22Rv1 (cell line): Measurements from ENCODE around the gene FGFBP1.

Experiments used
- H3K27ac ChIP-seq: fragments of 450-650 bp; 2 replicates; pipeline ENCODE4 v1.5.1; 2017
- CTCF ChIP-seq: fragments of 450-650 bp; IDR thresholded peaks from 2 replicates; pipeline ENCODE4 v1.5.1; 2017; ENCODE audit warnings: mild to moderate bottlenecking
- ZFX ChIP-seq: fragments of 450-650 bp; IDR thresholded peaks from 2 replicates; pipeline ENCODE4 v1.6.1; 2017; ENCODE audit warnings: antibody characterized with exemption, borderline replicate concordance

The FGFBP1 gene

GRCh38 chr4:15971068-15971801 lies 32.7 kb upstream of the FGFBP1 start:
- TF ChIP-seq CTCF, result no peak
- TF ChIP-seq ZFX, result no peak
- H3K27ac ChIP-seq, result no peak overlapping the region

- H3K27ac ChIP-seq, result no peak overlapping the region
- TF ChIP-seq ZFX (no peak), CTCF (no peak)
Observed at GRCh38 chr4:15968551-15969300, 30.2 kb upstream of the FGFBP1 start.

GRCh38 chr4:15965325-15965724 lies 26.8 kb upstream of the FGFBP1 start:
- no peak for TF ChIP-seq CTCF
- no peak for TF ChIP-seq ZFX
- H3K27ac ChIP-seq, result no peak overlapping the region

GRCh38 chr4:15964159-15964558 lies 25.6 kb upstream of the FGFBP1 start:
- no peak overlapping the region for H3K27ac ChIP-seq
- no peak for TF ChIP-seq CTCF
- no peak for TF ChIP-seq ZFX

GRCh38 chr4:15963576-15963975 lies 25.0 kb upstream of the FGFBP1 start:
- no peak for TF ChIP-seq CTCF
- TF ChIP-seq ZFX, result no peak

GRCh38 chr4:15963001-15963451 lies 24.5 kb upstream of the FGFBP1 start, which contains the start of gene FGFBP2:
FGFBP2 (minus strand) TSS chr4:15963175; CDS start chr4:15963129, 46 bp downstream.
- no peak within 1 kb of the TSS for H3K27ac ChIP-seq
- peak; percentile 55 for TF ChIP-seq CTCF
- TF ChIP-seq ZFX, result no peak

More at GRCh38 chr4:15963576-15963975, 25.0 kb upstream of the FGFBP1 start:
- no peak overlapping the region for H3K27ac ChIP-seq
